RKO (cell line): Measurements from ENCODE around the gene PTMA.
A peak's percentile ranks its signal among the peaks of the same experiment; 100 is the strongest.
"Not testable (repeated sequence)": the region's sequence is repeated elsewhere in the genome, so short reads cannot be mapped to it uniquely, and the experiment has no call there.

Experiments used
- DNase-seq: peaks from one replicate; pipeline ENCODE4 v3.0.0-alpha.2; 2016; ENCODE audit warnings: low spot score

Gene PTMA

DNA sequence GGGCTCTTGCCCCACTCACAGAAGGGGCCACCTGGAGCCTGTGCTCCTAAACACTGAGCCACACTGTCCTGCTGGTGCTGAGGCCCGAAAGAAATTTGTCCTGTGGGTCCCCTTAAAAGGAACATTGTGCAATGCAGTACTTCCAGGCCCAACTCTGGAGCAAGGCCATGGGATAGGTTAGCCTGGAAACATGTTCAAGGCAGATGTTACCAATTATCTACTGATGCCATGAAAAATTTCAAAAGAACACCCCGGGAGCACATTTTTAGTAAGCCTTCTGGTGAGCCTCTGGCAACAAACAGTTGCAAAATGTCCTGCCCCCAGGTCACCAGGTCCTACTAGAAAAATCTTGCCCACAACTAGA lies 12.3 kb upstream of the PTMA start:
- no peak for DNase-seq

DNA sequence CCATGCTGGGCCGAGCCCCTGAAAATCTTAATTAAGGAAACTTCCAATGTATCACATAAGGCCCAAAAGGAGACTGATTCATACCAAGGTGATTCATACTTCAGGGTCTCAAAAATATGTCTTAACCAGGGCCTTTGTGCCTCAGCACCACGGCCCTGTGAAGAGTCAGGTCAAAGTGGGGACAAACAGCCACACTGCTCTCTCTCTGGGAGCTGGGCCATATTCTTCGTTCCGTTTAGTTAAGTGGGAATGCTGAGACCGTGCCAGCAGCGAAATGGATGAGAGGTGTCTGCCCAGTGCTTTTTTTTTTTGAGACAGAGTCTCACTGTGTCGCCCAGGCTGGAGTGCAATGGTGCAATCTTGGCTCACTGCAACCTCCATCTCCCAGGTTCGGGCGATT lies 9.3 kb upstream of the PTMA start:
- DNase-seq = no peak

DNA sequence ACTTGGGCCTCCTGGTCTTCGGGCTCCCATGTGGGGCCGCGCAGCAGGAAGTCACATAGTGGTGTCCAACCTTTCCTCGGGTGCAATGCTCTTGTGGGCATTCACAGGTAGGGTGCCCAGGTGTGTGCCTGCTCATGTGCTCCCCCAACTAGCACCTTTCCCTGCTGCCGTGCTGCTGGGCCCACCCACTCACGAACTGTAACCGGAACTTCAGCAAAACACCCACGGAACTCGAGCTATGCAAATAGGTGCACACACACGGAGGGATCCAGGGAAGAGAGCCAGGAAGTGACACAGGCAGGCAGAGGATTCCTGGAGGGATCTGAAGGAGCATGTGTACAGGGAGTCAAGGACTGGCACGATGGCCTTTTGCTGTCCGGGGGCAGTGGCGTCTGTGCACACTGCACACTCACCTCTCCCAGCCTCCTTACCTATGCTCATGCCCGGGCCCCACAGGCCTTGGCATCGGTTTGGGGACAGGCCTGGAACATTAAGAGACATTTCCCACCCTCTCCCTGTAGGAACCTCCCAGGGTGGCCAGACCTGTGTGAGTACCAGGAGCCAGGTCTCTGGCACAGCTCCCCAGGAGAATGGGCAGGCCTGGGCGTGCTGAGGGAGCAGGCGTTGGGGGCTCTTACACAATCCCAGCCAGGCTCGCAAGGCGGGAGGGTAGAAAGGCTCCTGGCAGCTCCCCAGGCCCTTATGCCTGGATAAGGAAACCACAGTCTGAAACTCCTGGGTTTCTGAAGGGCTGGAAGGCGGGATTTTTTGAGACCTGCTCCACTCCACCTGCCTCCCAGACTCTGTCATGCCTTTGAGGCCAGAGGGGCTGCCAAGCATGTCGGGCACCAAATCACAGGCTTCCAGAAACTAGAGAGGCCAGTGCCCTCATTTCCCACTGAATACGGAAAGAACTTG lies 6.6 kb upstream of the PTMA start:
- no peak for DNase-seq

DNA sequence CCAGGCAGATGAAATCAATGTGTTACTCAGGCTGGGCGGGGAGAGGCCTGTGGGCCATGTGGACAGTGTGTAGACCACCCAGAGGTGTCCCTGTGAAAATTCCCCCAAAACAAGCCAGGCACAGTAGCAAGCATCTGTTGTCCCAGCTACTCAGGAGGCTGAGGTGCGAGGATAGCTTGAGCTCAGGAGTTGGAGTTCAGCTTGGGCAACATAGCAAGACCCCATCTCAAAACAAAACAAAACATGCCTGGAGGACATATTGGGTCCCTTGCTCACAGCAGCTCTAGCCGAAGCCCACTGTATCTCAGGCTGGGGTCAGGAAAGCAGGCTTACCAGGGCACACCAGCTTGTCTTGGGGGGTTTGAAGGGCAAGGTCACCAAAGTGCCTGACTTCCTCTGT lies 4.3 kb upstream of the PTMA start:
- DNase-seq = no peak

DNA sequence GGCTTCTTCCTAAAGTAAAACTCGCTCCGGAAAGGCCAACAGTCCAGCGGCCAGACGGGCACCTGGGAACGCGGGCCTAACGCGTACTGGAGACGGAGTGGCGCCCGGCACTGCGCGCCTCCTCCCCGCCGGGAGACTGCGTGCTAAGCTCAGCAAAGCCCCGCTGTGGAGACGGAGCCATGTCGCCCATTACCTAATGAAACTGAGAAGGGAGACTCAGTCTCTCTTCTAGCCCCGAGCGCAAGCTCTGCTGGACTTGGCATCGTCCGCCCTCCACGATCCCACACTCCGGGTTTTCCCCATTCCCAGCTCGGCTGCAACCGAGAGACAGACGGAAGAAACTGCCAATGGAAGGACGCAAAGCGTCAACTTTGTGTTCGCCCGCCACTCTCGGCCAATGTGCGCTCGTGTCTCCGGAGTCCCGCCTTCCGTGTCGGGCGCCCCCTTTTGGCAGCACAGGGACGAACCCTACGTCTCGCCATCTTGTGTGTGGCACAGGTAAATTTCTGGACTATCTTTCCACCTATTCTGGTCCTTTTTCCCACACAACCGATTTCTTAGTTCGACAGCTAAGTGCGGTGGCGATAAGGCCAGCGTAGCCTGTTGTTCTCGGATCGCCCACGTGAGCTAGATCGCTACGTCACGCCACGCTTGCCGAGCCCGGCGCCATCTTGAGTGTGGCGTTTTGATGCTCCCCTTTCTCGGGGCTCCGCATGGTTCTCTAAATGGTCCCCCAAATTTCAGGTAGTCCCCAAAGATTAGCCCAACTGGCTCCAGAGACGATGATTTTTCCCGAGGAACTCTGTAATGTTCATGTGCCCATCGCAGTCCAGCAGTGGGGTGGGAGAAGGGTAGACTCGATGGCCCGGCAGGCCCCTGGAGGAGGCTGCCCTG lies 1.3 kb upstream of the PTMA start:
- peak; percentile 98 for DNase-seq

DNA sequence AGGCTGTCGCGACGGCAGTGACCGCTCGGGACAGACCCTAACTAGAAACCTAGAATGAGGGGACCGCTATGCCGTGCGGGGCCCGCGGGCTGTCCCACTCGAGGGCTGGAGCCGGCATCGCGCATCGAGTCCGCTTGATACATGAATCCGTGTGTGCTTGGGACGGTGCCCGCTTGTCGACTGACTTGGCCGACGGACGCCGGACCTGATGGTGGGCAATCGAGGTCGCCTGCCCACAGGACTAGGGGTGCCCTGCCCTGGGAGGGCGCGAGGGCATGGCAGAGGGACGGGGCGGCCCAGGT lies 749 bp upstream of the PTMA start:
- no peak for DNase-seq

DNA sequence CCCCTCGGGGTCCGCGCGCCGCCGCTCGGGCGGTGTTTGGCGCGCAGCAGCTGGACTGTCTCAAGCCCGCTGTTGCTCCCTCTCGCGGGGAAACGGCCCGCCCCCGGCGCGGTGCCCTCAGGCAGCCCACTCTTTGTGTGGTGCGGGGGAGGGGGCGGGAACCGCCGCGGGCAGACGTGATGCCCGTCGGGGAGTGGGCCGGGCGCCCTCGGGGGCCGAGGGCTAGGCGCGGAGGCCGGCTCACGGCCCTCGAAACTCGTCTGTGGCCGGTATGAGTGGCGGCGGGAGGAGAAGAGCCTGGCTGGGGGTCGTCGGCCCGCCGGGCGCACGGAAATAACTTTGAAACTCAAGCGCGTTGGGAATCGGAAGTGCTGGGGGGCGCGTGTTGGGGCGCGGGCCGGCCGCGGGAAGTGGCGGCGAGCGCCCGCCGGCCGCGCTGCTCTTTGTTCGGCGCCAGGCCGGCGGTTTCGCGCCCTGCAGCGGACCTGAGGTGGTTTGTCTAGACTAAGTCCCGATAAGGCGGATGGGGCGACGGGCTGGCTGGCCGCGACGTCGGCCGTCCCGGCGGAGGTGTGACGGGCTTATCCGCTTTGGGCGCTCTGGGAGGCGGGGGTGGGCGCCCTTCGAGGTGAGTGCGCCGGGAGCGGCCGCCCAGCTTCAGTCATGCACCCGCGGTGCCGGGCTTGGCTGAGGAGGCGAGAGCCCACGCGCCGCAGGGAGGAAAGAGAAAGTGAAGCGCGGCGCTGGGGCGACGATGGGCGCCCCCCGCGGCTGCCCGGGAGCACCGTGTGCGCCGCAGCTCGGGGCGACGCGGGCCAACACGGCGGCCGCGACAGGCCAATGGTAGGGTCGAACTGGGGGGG lies 679 bp downstream of the PTMA start:
- no peak for DNase-seq

DNA sequence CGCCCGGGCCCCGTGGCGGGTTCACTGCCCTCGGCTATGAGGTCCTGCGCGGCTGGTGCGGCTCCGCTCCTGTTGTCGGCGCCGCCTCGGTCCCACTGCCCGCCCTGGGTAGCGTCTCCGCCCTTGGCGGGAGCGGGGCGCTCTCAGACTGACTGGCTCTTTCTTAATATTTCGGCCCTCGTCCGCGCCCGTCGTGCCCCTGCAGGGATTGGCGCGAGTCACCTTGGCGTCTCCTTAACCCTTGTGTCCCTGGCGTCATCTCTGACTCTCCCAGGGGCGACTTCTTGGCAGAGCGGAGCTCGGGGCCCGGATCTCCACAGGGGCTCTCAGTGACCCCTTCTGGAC lies 1.3 kb downstream of the PTMA start:
- peak; percentile 64 for DNase-seq

DNA sequence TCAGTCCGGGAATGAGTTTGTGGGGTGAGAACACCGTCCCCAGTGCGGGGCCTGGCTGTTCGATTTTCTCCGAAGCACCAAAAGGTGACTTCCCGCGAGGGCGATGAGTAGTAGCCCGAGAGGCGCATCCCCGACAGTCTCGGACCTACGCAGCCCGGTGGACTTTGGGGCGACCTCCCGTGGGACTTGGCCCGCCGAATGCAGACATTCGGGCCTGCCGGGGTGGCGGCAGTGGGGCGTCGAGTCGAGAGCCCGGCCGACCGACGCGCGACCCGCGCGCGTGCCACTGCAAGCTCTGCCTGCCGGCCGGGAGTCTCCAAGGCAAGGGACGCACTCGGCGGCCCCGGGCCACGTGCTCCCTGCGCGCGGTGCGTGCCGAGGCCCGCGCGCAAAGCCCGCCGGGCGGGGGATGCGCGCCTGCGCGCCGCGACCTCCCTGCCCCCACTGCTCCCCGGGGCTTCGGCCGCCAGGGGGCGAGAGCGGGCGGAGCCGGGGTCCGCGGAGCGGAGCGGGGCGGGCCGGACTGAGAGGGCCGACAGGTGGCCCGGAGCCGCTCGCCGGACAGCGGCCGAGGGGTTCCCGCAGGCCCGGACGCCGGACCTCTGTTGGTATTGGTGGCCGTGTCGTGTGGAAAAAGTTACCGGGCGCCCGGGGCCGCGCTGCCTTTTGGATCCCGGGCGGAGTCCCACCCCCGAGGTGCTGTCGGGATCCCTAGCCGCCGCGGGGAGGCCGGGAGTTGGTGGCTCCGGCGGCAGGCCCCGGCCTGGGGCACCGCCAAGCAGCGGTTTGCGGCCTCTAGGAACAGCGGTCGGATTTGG lies 1.9 kb downstream of the PTMA start:
- DNase-seq = peak; percentile 87

DNA sequence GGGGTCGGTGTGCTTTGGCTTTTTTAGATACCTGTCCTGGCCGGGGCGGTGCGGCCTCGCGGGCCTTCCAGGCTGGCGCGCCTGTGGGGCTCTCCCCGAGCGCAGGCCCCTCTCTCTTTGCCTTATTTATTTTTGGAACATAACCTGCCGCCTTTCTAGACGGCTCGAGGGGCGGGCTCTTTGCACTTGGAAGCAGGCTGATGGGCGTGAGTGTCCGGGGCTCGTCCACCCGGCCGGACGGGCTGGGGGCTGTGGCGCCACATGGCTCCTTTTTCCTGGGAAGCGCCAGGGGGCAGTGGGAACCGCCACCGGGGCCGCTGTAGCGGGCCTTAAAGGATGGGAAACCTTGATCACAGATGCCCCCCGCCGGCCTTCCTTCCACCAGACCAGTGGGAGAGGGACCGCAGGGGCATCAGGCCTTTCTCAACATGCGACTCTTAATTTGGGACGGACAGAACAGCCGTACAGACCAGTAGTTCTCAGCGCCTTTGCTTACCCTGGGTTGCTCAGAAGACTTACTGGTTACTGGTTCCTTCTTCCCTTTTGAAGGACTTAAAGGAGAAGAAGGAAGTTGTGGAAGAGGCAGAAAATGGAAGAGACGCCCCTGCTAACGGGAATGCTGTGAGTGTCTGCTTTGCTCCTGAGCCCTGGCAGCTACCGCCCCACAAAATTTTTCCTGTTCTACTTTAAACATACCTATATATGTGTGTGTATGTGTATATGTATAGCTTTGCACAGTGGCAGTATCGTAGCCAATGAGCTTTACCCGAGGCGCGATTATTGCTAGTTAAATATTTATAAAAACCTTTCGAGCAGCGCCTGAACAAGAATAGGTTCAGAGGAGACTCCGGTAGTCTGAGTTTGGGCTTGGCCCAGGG lies 2.7 kb downstream of the PTMA start:
- DNase-seq = no peak

DNA sequence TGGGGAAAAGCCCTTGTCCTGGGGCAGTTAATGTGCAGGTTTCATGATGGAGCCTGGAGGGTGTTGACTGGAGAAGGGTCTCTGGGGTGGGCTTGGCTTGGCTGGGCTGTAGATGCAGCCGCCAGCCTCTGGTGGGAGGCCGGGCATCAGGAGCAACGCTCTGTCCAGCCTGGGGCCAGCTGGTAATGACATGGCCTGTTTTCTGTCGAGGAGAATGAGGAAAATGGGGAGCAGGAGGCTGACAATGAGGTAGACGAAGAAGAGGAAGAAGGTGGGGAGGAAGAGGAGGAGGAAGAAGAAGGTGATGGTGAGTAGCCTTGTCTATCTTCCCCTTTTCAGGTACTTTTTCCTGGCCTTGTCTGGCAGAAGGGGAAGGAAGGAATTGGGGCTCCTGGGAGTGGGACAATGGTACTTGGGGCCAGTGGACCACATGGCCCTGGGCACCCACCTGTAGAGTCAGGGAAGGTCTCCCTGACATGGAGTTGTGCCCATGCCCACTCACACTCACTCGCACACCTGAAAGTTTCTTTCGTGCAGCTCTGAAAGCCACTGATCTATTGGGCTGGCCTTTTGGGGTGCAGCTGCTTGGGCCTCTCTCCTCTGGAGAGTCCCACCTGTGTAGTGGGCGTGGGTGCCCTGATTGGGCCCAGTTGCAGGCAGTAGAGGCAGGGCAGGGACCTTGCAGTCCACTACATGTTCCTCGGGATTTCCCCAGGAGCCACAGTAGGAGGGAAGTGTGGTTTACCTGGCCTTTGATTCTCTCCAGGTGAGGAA lies 3.5 kb downstream of the PTMA start:
- no peak for DNase-seq

DNA sequence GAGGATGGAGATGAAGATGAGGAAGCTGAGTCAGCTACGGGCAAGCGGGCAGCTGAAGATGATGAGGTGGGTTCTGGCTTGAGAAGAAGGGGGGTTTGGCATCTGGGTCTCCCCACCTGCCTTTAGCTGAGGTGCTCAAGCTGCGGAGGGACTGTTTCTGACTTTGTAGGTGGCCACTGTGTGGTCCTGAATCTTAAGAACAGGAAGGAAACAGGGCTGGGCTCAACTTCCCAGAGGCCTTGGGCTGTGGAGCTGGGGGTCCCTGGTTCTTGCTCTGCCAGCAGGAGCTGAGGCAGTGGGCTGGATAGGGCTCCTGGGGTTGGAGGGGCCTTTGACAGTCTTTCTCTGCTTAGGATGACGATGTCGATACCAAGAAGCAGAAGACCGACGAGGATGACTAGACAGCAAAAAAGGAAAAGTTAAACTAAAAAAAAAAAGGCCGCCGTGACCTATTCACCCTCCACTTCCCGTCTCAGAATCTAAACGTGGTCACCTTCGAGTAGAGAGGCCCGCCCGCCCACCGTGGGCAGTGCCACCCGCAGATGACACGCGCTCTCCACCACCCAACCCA lies 4.2 kb downstream of the PTMA start:
- not testable (repeated sequence) for DNase-seq

DNA sequence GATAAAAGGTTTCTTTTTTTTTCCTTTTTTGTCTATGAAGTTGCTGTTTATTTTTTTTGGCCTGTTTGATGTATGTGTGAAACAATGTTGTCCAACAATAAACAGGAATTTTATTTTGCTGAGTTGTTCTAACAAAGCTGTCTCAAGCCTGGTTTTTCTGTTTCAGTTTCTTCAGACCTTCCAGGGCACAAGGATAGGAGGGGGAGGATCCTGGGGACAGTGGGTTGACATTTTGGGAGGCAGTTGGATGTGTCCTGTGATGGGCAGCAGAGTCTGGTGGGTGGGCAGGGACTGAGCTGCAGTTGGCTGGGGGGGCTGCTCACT lies 5.0 kb downstream of the PTMA start:
- DNase-seq = not testable (repeated sequence)

DNA sequence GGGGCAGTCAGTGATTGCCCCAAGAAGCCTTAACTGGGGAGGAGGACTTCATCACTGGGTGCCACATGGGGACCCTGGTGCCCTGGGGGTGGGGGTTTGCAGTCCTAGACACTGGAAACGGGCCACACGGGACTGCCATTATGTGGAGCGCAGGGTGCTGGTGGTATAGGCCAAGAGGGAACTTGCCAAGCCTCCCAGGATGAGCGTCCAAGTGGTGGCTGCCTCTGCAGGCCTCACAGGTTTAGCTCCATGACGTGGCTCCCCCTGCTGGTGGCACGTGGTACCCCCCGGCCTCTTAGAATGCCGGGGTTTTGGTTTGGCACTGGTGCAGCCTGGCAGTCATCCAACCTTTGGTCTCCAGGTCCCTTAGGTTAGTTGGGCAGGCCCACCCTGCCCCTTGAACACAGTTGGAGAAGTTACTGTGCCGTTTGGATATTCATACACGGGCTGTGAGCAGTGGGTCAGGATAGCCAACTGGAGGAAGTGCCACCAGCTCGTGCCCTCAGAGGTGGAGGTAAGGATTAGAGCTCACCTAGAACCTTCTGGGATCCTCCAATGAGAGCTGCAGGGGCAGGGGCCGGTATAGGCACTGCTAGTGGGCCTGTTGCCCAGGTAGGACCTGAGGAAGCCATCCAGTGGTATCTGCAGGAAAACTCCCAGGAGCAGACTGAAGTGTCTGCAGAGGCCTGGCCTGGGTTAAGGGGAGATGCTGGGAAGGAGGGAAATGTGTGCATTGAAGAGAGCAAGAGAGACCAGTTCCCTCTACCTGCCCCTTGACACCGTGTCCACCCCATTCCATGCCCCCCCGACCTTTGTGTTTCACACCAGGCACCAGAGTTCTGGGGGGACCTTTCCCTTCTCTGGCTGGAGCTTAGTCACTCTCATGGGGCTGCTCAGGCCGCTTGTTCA lies 5.7 kb downstream of the PTMA start:
- peak; percentile 92 for DNase-seq

DNA sequence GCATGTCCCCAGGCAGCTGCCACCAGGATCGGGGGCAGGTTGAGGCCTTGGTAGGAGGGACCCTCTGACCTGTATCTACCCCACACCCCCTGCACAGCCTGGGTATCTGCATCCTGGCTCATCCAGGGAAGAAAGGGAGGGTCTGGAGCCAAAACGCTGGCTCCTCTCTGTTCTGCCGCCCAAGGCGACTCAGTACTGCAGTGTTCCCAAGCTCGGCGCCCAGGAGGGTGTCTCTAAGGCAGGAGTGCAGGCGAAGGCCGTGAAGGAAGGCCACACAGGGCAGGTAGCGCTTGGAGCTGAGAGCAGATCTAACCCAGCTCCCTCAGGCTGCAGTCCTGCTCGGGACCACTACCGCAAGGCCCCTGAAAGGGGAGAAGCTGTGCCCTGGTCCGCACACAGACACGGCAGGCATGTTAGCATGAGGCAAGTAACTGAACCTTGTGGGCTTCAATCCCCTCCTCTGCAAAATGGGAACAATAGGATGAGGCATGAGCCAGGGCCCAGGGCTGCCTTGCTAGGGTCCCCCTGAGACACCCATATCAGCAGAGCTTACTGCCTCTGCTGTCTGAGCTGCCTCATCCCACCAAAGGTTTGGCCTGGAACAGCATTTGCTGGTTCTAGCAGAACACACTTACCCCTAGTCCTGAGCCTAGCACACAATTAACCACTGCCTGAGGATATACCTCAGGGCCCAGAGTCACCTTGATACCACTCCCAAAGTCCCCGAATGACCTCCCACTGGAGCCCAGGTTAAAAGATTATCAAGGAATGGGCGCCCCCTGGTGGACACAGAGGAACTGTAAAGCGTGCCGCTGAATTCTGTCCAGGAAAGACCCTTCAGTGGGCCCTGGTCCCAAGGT lies 6.5 kb downstream of the PTMA start:
- DNase-seq = peak; percentile 62

DNA sequence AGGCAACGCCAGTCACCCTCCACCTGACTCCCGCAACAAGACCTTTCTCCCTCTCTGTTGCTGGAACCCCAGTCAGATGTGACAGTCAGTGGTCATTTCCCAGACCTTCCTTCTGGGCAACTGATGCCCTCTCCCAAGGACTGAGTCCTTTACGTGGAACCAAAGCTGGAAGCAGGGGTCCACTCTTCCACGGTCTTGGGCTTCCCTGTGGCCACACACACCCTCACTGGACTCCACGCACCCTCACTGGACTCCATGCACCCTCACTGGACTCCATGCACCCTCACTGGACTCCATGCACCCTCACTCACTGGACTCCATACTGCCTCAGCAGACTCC lies 7.1 kb downstream of the PTMA start:
- no peak for DNase-seq

DNA sequence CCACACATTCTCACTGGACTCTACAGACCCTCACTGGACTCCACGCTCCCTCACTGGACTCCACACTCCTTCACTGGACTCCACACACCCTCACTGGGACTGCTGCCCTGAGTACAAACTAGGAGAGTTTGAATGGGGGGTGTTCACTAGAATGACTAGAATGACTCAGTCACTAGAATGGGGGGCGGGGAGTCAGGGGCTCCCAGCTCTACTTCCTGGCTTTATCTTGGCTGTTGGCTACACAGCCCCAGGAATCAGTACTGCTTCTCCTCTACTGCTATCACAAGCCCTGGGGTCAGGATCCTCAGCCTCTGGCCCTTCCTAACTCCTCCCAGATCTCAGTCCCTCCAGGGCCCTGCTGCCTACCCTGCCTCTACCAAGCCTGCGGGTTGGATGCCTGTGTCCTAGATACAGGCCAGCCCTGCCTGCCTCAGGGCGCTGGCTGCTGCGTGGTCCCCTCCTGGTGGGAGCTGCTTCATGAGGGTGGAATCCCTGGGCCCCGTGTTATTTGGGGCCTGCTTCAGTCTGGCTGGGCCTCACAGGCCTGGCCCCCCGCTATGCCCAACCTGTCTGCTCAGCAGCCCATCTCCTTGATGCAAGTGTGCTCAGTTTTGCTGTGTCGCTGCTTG lies 7.8 kb downstream of the PTMA start:
- DNase-seq = no peak
